HT-29 (cell line): Measurements from ENCODE around the gene PARP12. TPM values are rescaled to one million over a fixed set of nuclear protein-coding genes. Genes with fewer than 3 reads are reported as not detected.

Source experiments
- DNase-seq: peaks from one replicate; pipeline ENCODE4 v3.0.0-alpha.2; 2015; ENCODE audit warnings: low spot score
- total RNA-seq: library from RNA; depleted of rRNA; stranded (reverse); fragments of >200 nt; shearing (Covaris generic); gene quantifications from 2 replicates; pipeline ENCODE4 v1.2.3, GENCODE V29; 2014

Gene PARP12
- total RNA-seq, 1 experiment from 2014 or later = 51.1 TPM

DNA sequence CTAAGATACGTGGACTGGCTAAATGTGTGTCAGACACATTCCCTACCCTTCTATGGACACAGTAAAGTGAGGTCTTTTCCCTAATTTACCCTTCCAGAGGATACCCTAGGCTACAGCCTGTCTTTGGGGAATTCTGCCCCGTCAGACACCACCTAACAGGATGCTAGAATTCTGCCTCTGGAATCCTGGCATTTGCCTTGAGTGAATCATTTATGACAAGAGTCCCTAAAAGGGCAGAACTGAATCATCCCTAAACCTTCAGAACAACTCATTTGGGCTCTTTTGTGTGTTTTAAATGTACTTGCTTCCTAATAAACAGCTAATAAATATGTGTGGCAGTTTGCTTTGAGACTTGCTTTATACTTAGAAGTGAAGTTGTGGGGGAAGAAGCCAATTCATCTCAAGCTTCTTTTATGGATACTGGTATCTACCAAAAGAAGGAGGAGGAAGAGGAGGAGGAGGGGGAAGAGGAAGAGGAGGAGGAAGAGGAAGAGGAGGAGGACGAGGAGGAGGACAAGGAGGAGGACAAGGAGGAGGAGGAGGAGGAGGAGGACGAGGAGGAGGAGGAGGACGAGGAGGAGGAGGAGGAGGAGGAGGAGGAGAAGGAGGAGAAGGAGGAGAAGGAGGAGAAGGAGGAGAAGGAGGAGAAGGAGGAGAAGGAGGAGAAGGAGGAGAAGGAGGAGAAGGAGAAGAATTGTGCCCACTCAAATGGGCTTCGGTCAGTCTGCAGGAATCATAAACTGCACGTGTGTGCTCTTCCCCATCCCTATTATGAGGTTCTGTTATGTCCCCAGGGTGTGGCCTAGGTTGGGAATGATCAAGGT, 27.1 kb downstream of the PARP12 start:
- no peak for DNase-seq

DNA sequence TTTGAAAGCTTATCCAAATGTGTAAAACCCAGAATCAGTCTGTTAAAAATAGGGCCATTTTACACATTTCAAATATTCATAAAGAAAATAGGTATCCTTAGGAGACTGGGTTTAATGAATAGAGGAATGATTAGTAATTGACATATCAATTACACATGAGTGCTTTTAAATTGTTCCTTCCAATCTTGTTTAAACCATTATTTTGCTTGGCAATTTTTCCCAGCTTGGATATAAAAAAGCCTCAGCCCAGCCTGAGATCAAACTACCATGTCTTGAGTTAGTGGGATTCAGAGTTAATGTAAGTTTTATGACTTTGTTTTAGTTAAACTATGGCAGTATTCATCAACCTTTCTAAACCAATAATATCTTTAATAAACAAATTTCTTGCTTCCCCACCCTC, 28.3 kb downstream of the PARP12 start:
- no peak for DNase-seq

DNA sequence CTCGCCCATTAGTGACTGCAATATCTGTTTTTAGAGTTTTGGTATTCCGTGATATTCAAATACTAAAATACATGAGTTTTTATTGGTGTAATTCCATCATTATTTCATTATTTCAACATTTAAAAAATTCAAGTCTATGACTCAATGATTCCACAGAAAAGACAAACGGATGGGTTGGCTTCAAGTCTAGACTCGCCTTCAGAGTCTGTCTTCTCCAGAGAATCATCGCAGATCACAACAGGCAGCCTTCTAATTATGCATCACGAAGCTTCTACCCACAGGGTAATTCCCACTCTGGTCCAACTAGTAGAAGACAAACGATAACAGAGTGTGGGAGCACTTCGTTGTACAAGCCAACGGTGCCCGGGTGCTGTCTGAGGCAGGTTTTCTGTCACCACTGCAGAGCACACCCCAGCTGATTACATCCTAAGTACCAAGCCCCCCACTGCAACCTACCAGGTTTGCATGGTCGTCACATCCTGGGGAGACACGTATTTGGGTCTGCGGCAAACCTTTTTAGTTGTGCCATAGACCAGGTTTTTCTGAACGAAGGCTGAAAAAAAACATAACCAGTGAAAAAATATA, 28.9 kb downstream of the PARP12 start:
- DNase-seq = no peak

GRCh38 chr7:140033036-140033435, 29.7 kb downstream of the PARP12 start:
- no peak for DNase-seq

- no peak for DNase-seq
Measured at GRCh38 chr7:140031364-140031763, 31.4 kb downstream of the PARP12 start.

DNA sequence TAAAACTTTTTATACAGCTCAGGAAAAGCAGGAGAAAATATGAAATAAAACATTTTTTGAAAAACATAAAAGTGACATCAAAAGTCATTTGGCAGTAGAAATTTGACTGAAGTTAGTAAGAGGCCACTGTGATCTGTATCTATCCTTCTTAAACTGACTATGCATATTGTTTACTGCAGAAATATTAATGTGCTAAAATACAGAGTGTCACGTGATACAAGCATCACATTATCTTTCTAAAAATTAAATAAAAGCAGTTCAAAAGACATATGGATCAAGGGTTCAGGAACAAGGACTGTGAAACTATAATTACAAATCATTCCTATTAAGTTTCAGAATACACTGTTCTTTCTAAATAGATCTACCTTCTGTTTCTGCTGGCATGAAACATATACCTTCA, 33.7 kb downstream of the PARP12 start:
- DNase-seq = no peak

DNA sequence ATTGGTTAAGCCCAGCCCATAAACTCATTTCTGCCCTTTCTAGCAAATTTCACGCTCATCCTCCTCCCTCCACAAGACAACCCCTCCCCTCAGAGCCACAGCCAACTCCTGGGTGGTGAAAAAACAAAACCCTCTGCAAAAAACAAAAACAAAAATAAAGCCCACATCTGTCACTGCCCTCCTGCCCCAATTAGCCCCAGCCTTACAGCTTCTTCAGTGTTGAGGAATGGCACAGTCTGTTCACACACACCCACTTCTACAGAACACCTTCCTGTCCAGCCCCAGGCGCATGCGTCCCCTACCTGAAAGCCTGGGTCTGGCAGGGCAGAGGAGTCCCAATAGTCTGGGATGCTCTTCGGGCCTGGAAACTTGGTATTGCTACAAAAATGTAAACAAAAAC, 34.4 kb downstream of the PARP12 start:
- DNase-seq = no peak

DNA sequence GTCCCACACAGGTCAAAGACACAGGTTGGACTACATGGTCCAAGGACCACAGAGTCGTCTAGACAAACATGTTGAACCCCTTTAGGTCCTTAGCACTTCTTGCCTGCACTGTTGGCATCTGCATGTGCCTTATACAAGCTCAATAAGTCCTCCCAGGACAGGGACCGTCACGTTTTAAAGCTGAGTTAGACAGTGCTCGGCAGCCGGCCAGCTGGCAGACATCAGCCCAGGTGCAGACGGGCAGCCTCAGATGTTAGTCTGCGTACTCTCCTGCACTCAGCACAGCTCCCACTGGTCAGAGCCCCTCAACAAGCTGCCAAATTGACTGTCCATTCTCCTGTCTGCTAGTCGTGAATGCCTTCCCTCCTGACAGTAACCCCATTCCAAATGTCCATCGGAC, 34.9 kb downstream of the PARP12 start:
- no peak for DNase-seq

GRCh38 chr7:140026935-140027334, 35.8 kb downstream of the PARP12 start:
- no peak for DNase-seq

- DNase-seq = no peak
Measured at GRCh38 chr7:140025814-140026433, 36.8 kb downstream of the PARP12 start.

DNA sequence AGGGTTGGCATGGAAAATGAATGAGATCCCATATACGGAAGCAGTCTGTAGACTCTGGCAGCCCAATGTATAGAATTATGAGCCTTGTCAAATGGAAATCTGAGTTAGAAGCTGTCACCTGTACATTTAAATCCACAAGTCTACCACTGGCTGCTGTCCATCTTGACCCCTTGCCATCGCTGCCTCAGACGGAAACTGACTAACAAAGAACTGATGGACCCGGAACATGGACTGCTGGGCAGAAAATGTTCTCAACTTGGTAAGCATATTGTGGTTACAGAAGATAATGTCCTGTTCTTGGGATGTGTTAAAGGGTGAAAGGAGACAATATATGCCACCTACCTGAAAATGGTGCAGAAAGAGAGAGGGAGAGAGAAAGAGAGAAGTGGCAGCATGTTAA, 37.5 kb downstream of the PARP12 start:
- DNase-seq = no peak

GRCh38 chr7:140024585-140024984, 38.2 kb downstream of the PARP12 start:
- no peak for DNase-seq

DNA sequence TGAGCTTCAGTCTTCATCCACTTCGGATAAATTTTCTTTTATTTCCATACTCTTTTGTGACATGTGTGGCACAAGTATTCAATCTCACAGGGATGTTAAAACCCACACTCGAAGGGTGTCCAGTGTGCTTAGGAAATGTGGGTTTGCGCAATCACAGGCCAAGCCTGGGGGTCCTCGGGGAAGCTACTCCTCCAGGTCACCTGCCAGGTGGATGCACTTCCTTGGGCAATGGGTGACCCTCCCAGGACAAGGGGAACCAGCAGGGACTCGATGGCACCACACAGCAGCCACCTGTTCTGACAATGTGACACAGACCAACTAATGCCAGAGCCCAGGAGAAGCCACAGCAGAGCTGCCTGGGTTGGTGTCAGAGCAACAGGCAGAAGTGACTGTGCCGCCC, 39.0 kb downstream of the PARP12 start:
- no peak for DNase-seq

- no peak for DNase-seq
Measured at GRCh38 chr7:140022582-140023211, 40.1 kb downstream of the PARP12 start.

GRCh38 chr7:140021603-140022002, 41.1 kb downstream of the PARP12 start:
- DNase-seq = no peak

- no peak for DNase-seq
Measured at GRCh38 chr7:140019606-140020005, 43.1 kb downstream of the PARP12 start.

DNA sequence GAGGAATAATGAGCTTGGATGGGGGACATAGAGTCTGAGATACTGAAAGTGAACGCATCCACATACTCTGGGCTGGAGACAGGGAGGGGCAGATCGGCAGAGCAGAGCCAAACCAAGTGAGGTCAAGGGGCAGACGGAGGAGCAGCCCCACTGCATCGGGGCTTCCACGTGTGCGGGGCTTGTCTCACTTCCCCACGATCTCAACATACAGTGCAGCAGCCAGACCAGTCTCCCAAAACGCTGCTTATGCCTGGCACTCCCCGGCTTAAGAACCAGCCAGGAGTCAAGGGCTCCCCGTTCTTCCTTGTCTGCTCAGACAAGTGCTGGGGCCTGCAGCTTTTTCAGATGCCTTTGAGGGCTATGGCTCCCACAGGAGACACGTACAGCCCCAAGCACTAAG, 43.6 kb downstream of the PARP12 start:
- no peak for DNase-seq

- no peak for DNase-seq
Measured at GRCh38 chr7:140018125-140019043, 44.4 kb downstream of the PARP12 start.

DNA sequence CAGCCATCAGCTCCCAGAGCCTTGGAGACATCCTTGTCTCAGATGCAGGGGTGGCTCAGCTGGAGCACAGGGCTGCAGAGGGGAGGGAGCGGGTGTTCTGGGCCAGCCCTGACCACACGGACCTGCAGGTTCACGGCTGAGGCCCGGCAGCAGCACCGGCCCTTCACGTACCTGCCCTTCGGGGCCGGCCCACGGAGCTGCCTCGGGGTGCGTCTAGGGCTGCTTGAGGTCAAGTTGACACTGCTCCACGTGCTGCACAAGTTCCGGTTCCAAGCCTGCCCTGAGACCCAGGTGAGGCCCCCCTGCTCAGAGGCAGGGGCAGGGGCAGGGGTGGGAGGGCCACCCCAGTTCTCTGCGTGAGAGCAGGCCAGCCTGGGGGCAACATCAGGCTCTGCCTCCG, 45.2 kb downstream of the PARP12 start:
- no peak for DNase-seq

GRCh38 chr7:140017034-140017433, 45.7 kb downstream of the PARP12 start:
- no peak for DNase-seq

- DNase-seq = no peak
Measured at GRCh38 chr7:140016540-140016939, 46.2 kb downstream of the PARP12 start.
